AG09319 (cell line): ENCODE results near the gene MAD1L1.

Experiments
- DNase-seq: peaks from one replicate; pipeline ENCODE4 v3.0.0-alpha.2; 2010; ENCODE audit warnings: low read depth; ENCODE audit errors: extremely low read depth
- TF ChIP-seq, protein P1 (sequence below): IDR thresholded peaks from 2 replicates; pipeline ENCODE4 v1.5.1; 2011; ENCODE audit warnings: low read depth, mild to moderate bottlenecking, inconsistent platforms, low read length, moderate library complexity

MAD1L1 gene

DNA sequence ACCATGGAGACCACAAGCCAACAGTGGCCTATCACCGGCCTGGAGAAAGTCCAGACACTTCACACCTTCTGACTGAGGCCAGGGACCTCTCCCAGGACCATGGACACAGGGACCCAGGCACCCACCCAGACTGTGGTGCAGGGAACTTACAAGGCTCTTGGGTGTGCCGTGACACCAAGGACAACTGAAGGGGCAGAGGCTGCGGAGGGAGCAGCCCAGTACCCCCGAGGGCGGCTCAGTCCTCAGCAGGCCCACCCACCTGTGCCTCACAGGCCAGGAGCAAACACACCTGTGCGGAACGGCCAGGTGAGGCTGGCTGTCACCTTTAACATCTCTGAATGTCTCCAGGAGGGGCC, 182.3 kb downstream of the MAD1L1 start:
- TF ChIP-seq, protein P1, sequence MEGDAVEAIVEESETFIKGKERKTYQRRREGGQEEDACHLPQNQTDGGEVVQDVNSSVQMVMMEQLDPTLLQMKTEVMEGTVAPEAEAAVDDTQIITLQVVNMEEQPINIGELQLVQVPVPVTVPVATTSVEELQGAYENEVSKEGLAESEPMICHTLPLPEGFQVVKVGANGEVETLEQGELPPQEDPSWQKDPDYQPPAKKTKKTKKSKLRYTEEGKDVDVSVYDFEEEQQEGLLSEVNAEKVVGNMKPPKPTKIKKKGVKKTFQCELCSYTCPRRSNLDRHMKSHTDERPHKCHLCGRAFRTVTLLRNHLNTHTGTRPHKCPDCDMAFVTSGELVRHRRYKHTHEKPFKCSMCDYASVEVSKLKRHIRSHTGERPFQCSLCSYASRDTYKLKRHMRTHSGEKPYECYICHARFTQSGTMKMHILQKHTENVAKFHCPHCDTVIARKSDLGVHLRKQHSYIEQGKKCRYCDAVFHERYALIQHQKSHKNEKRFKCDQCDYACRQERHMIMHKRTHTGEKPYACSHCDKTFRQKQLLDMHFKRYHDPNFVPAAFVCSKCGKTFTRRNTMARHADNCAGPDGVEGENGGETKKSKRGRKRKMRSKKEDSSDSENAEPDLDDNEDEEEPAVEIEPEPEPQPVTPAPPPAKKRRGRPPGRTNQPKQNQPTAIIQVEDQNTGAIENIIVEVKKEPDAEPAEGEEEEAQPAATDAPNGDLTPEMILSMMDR, result no peak
- no peak for DNase-seq

DNA sequence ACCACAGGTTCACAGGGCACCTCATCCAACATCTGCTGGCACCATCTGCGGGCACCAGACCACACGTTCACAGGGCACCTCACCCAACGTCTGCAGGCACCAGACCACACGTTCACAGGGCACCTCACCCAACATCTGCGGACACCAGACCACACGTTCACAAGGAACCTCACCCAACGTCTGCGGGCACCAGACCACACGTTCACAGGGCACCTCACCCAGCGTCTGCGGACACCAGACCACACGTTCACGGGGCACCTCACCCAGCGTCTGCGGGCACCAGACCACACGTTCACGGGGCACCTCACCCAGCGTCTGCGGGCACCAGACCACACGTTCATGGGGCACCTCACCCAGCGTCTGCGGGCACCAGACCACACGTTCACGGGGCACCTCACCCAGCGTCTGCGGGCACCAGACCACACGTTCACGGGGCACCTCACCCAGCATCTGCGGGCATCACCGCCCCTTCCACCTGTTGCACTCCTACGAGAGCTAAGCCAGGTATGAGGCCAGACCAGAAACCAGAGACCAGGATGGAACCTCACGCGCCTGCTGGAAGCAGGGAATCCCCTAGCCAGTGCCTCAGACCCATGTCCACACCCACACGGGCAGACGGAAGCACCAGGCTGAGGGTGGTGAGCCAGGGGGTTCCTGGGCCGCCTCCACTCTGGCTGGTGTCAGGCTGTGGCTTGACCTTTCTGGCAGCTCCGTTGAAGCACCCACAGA, 182.8 kb downstream of the MAD1L1 start:
- TF ChIP-seq, protein P1, result no peak
- no peak for DNase-seq

DNA sequence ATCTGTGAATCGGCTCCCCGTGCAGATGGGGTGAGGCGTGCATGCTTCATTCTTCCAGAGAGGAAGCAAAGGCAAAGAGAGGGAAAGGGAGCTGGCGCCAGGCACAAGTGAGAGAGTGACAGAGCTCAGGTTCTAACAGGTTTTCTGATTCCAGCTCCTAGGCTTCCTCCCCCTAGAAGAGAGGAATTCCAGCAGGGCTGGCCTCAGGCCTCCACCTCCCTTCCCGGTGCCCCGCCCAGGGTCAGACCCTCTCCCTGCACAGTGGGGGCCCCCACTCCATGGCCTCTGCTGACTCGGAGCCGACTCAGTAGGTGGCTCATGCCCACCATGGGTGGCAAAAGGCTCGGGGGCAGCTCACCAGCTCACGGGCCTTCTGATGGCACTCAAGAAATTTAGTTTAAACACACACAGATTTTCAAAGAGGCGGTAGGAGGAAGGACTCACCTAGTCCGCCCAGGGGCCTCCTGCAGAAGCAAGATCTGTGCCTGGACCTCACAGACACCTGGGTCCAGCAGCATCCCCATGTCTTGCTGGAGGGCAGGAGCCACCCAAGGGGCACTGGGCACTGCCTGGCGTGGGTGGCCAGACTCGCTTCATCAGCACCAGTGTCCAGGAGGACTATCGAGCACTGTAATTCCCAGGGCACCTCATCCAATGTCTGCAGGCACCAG, 183.5 kb downstream of the MAD1L1 start:
- DNase-seq, result no peak
- TF ChIP-seq, protein P1, result no peak

DNA sequence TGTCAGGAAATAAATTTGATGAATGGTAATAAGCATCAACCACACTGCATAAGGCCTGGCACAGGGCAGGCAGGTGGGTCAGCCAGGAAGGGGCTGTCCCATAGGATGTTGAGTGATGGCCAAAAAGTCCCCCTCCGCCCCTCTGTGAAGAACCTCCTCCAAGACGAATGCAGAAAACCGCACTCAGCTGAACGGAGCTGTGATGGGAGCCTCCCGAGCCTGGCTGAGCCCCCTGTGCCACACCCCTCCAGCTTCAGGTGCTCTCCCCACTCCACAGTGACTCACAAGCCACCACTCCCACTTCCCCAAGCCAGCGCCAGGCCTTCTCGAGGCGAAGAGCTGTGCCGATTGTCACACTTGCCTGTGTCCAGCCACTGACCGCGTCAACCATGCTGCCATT, 184.2 kb downstream of the MAD1L1 start:
- TF ChIP-seq, protein P1, result no peak
- DNase-seq, result no peak

DNA sequence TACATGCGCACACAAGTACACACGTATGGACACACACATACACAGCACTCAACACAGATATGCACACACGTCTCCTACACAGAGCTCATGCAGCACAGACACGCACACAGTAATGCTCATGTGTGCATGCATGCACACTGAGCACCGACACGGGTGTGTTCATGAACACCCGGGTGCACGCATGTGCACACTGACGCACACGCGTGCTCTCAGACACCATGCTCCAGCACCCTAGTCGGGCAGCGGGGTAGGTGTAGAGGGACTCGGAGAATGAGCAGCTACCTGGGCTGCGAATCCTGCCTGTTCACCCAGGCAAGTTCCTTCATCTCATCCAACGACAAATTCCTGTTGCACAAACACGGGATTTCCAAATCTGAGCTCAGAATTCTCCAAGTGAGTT, 184.7 kb downstream of the MAD1L1 start:
- TF ChIP-seq, protein P1, result no peak
- no peak for DNase-seq

DNA sequence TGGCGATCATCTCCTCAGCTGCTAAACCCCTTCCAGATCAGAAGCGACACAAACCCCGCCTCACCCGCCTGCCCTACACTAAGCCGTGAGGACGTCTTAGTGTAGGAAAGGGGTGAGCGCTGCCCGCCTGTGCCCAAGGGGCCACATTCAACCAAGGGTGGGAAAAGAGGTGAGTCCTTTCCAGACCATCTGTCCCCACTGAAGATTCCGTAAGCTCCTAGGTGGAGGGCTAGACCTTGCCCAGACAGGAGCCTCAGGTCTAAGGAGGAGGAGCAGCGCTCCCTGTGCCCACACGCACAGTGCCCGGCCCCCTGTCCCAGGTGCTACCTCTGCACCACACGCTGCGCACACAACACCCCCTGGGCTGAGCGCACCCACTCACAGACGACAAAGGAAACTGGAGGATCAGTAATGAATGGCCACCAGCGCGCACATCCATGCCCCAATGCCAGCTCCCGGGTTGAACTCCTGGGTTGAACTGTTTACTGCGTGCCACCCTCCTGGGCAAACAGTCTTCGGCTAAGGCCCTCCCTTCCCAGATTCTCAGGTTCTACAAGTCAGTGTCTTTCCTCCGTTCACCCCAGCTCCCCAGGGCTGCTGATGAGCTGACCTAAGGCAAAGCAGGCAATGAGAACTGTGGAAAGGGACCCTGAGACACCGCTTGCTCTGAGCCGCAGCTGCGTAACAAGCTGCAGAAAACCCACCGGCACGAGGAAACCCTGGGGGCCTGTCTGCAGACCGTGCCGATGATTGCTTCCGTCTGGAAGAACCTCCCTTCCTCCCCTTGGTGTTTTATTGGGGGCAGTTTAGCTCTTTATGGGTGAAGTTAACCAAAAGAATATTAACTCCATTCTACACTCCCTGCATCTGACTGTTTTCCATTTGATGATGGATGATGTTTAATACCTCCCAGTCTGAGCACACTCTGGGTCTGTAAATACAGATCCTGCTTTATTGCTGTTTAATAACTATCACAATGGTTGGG, 185.9 kb downstream of the MAD1L1 start:
- TF ChIP-seq, protein P1, result no peak
- DNase-seq, result no peak
